ENCODE data around the gene COL27A1.
"Not testable (repeated sequence)": the region's sequence is repeated elsewhere in the genome, so short reads cannot be mapped to it uniquely, and the experiment has no call there.

COL27A1 gene

GRCh38 chr9:114308361-114308950 is 153.1 kb downstream of the COL27A1 start:
- DNase-seq (ENCODE audit: low read depth), result no peak

GRCh38 chr9:114309096-114309495 is 153.8 kb downstream of the COL27A1 start:
- DNase-seq (ENCODE audit: low read depth), result no peak

GRCh38 chr9:114310471-114311450 is 155.4 kb downstream of the COL27A1 start:
- DNase-seq (ENCODE audit: low read depth), result no peak

DNA sequence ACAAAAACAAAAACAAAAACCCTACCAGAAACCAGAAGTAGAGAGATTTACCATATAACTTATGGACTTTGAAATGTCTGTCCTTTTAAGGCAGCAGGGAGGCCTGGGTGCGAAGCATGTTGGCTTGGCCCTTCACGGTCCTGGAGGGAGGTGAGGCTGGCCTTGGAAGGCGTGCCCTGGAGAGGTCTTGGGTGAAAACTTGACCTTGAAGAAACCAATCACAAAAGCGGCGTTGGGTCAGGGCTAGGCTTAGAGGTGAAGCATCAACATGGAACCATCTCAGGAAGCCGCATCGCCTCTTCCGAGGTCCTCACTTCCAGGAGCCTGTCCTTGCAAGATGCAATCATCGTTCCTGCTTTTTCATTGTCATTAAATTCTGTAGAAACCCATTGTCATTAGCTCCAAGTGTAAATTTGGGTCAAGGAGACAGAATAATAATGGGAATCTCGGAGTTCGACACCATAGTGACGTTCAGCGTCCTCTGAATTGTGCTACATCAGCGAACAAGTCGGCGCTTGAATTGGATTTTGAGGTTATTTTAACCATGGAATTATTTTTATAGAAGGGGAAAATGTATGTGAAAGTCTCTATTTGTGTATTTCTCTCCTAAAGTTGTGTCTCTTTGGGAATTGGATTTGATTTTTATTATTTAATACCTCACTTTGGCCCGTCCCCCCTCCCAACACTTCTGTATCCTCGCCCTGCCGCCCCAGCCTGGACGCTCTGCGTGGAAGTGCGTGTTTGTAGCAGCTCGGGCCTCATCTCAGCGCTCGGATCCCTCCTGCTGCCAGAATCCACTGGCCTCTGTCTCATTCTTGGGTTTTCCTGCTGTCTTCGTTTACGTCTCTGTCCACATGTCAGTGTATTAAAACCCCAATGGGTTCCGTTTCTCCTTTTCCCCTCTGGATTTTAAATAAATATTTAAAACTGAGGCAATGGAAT is 156.5 kb downstream of the COL27A1 start:
- no peak for DNase-seq (ENCODE audit: low read depth)

GRCh38 chr9:114312513-114312875 is 157.2 kb downstream of the COL27A1 start:
- no peak for DNase-seq (ENCODE audit: low read depth)

DNA sequence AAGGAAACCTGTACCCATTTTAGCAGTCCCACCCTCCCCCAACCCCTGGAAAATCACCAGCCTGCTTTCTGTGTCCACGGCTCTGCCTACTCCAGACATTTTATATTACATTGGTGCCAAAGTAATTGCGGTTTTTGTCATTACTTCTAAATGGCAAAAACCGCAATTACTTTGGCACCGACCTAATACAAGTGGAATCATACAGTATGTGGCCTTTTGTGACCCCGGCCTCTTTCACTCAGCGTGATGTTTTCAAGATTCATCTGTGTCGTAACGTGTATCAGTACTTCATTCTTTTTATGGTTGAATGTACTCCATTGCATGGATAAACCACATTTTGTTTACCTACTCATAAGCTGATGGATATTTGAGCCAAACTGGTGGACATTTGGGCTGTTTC is 157.8 kb downstream of the COL27A1 start:
- no peak for DNase-seq (ENCODE audit: low read depth)

- DNase-seq (ENCODE audit: low read depth), result no peak
Observed at GRCh38 chr9:114314256-114314867, 159.0 kb downstream of the COL27A1 start.

- DNase-seq (ENCODE audit: low read depth), result no peak
Observed at GRCh38 chr9:114314881-114315722, 159.8 kb downstream of the COL27A1 start.

DNA sequence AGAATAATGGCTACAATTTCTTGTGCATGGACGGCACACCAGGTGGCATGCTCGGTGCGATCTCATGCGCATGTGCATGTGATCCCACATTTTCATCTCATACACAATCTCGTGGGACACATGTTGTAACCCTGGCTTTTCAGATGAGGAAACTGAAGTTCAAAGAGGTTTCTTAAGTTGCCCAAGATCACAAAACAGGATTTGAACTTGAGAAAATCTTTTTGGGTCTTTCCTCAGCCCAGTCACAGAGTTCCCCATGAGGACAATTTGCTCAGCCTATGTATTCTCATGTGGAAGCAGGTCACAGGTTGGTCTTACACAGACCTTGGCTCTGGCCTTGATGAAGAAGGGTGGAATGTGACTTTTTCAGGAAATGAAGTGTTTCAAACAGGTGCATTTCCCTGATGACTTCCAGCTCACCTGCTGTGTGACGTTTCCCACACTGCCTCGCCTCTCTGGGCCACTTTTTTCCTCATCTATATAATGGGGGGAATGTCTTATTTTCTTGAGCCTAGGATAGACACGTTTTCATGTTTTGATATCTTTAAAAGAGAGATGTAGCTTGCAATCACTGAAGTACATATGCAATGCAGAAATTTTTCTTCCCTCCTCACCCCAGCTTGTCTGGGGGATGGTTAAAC is 160.5 kb downstream of the COL27A1 start:
- DNase-seq (ENCODE audit: low read depth), result no peak

DNA sequence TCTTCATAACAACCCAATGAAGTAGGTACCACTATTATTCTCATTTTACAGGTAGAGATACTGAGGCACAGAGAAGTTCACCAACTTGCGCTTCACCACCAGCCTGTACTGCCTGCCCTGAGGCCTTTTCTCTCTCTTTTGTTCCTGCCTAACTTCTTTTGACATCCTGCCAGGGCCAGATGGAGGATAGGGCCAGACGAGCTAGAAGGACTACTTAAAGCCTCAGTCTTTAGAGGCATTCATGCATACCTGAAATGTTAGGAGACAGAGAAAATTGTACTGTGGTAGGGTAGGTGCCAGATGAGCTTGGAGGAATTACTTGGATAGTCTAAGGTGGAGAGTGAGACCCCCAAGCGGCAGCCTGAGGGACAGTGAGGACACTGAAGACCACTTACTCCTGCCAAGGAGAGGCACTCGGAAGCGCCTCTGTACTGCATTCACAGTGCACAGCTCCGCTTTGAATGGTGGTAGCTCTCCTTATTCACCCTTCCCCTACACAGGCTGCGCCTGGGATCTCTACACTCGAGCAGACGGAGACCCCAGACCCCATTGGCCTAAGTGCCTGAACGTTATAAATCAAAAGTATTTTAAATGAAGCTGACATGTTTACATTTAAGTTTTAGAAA is 161.4 kb downstream of the COL27A1 start:
- DNase-seq (ENCODE audit: low read depth), result no peak

DNA sequence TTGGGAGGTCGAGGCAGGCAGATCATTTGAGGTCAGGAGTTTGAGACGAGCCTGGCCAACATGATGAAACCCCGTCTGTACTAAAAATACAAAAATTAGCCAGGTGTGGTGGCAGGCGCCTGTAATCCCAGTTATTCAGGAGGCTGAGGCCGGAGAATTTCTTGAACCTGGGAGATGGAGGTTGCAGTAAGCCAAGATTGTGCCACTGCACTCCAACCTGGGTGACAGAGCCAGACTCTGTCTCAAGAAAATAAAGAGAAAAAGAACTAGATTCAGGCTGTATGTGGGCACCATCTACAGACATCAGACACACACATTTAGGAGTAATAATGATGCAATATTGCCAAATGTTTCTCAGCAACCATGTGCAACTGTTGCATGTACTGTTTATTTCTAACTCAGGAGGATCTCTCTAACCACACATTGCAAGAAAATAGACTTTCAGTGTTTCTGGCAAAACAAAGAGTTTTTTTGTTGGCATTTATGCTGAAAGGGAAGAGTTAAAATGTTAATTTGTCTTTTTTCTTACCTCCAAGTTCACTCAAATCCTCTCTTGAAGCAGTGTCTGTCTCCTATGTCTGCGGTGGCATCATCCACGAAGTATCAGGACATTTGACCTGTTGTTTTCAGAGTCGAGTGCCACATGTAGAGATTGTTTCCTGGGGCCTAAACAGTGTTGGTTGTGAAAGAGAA is 162.5 kb downstream of the COL27A1 start:
- no peak for DNase-seq (ENCODE audit: low read depth)

- DNase-seq (ENCODE audit: low read depth), result no peak
Observed at GRCh38 chr9:114318416-114318815, 163.1 kb downstream of the COL27A1 start.

DNA sequence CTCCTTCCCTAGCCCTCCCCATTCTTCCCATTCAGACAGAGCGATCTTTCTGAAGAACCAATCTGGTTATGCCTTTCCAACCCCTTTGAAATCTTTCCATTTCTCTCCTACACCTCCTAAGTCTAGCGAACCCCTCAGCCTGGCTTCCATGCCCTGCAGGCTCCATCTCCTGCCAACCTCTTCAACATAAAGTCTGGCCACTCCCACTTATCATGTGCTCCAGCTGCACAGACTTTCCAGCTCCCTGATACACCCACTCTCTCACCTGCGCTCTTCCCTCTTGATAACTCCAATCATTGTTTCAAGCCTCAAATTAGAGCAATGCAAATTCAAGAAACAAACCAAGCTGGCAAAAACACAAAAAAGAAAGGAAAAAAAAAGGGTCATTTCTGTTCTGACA is 163.8 kb downstream of the COL27A1 start:
- DNase-seq (ENCODE audit: low read depth), result no peak

- DNase-seq (ENCODE audit: low read depth), result peak; percentile 94
Observed at GRCh38 chr9:114320710-114321109, 165.4 kb downstream of the COL27A1 start.

DNA sequence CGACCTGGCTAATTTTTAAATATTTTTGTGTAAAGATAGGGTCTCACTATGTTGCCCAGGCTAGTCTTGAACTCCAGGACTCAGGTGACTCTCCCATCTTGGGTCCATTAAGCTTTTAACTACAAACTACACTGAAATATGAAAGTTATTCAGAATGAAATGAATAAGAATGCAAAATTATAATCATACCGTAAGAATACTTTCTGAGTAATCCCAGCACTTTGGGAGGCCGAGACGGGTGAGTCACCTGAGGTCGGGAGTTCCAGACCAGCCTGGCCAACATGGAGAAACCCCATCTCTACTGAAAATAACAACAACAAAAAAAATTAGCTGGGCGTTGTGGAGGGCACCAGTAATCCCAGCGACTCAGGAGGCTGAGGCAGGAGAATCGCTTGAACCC is 166.4 kb downstream of the COL27A1 start:
- peak; percentile 76 for DNase-seq (ENCODE audit: low read depth)

- not testable (repeated sequence) for DNase-seq (ENCODE audit: low read depth)
Observed at GRCh38 chr9:114322160-114322818, 167.0 kb downstream of the COL27A1 start.

- DNase-seq (ENCODE audit: low read depth), result not testable (repeated sequence)
Observed at GRCh38 chr9:114322831-114323531, 167.6 kb downstream of the COL27A1 start, which contains the start of gene ORM1. Gene ORM1, plus strand, starts transcription at chr9:114323098. Its CDS starts 36 bp downstream, at chr9:114323134.

DNA sequence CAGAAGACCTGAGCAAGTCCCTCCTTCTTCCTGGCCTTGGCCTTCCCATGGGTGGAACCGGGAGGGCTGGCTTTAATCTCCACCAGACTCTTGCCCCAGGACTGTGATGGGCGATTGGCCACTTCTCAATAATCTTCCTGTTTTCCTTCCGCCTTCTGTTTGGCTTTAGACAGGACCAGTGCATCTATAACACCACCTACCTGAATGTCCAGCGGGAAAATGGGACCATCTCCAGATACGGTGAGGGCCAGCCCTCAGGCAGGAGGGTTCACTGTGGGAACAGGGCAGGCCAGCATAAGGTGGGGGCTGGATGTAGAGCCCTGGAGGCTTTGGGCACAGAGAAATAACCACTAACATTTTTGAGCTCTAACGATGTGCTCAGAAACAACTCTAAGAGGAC is 168.5 kb downstream of the COL27A1 start:
- DNase-seq (ENCODE audit: low read depth), result not testable (repeated sequence)
